Motor neuron (in vitro differentiated cells): ENCODE results near the gene ZNF628. TPM values are rescaled to one million over a fixed set of nuclear protein-coding genes. Genes with fewer than 3 reads are reported as not detected.

Experiments used
- ATAC-seq, 8 experiments: fragments of 200-7000 bp; cut with Tn5 transposase; replicated peaks in 6 of 8; 2 replicates each; pipeline ENCODE4 v1.8.0; 2021; ENCODE audit warnings: mild to moderate bottlenecking in 8 of 8, moderate library complexity in 8 of 8
- H3K27ac ChIP-seq, 2 donors: fragments of 250-450 bp; sonication (Bioruptor Pico); 2 replicates each; pipeline ENCODE4 v1.9.0; 2021; ENCODE audit warnings: antibody characterized with exemption in 2 of 2, mild to moderate bottlenecking in 2 of 2, moderate library complexity in 1 of 2
- H3K4me1 ChIP-seq, 2 donors: fragments of 250-450 bp; sonication (Bioruptor Pico); replicated peaks in 1 of 2; 2 replicates each; pipeline ENCODE4 v1.6.1; 2021; ENCODE audit warnings: antibody characterized with exemption in 2 of 2, mild to moderate bottlenecking in 2 of 2, moderate library complexity in 1 of 2
- H3K4me3 ChIP-seq, 5 donors: fragments of 250-450 bp; sonication (Bioruptor Pico); 2 replicates each; pipeline ENCODE4 v1.9.0; 2021; ENCODE audit warnings: antibody characterized with exemption in 5 of 5, mild to moderate bottlenecking in 5 of 5, moderate library complexity in 4 of 5
- WGBS, 10 experiments: fragments of 450-650 bp; shearing (Covaris generic); methylation state at CpG; one replicate each; pipeline ENCODE4 v1.0.0; 2022; 5-methylcytosine and 5-hydroxymethylcytosine counted together
- in situ Hi-C, 9 experiments: fragments of 400-800 bp; cut with MboI; loops; one replicate each; pipeline ENCODE4 v1.15.0; 2021; ENCODE audit warnings: low sequenced_read_pairs in 9 of 9, low pct_unique_long_range_greater_than_20kb in 2 of 9; ENCODE audit not compliant: unreplicated experiment in 9 of 9
- total RNA-seq, 8 experiments: library from RNA; unstranded; fragments of 300-600 nt; gene quantifications; 2 replicates each; pipeline versions ENCODE4 v1.2.3 to v1.2.4, GENCODE V29; 2022

Gene ZNF628
- total RNA-seq, 8 experiments from 2014 or later, result 1.1 to 5.6 (median 3.6) TPM

- WGBS, 10 experiments, result 33 to 93% (median 91%) methylated on average over 1 to 7 of the region's 26 CpGs; no CpG with 5 or more reads in 6 of the 10 experiments
- Histone ChIP-seq H3K4me3 (no peak overlapping the region), H3K27ac (no peak overlapping the region), H3K4me1 (peaks cover 0 to 7% of the 10 kb centered on the region in 2 donors)
- no peak for ATAC-seq
- in situ Hi-C loops, result no loop called here
These were observed 24.0 kb downstream of the ZNF628 start for GRCh38 chr19:55500368-55500952.

GRCh38 chr19:55502197-55502952 is 26.0 kb downstream of the ZNF628 start:
- Histone ChIP-seq H3K27ac (no peak overlapping the region), H3K4me3 (no peak overlapping the region), H3K4me1 (no peaks in the 10 kb centered on the region)
- in situ Hi-C loops, result no loop called here
- 60 to 100% (median 87%) methylated on average over 1 to 6 of the region's 9 CpGs for WGBS, 10 experiments
- ATAC-seq, result no peak

- WGBS, 10 experiments, result 85 to 100% (median 93%) methylated on average over 1 to 17 of the region's 17 CpGs
- in situ Hi-C loops, result no loop called here
- no peaks in the 10 kb centered on the region for H3K4me1 ChIP-seq
- no peak for ATAC-seq
- H3K27ac ChIP-seq, result no peak overlapping the region
- H3K4me3 ChIP-seq, result no peak overlapping the region
These were observed 26.7 kb downstream of the ZNF628 start for GRCh38 chr19:55503157-55503501.

- ATAC-seq, result peak; percentile 96 to 99 (median 98)
- no peaks in the 10 kb centered on the region for H3K4me1 ChIP-seq
- in situ Hi-C loops, result no loop called here
- 0 to 92% (median 17%) methylated on average over 1 to 24 of the region's 64 CpGs; no CpG with 5 or more reads in 1 of the 10 experiments for WGBS, 10 experiments
- peak overlapping the region; percentile 29 to 37 (median 32) for H3K4me3 ChIP-seq
- peak overlapping the region; percentile 47 to 75 for H3K27ac ChIP-seq
These were observed 27.3 kb downstream of the ZNF628 start for GRCh38 chr19:55503502-55504251.

GRCh38 chr19:55504252-55504603 is 27.8 kb downstream of the ZNF628 start:
- in situ Hi-C loops, result no loop called here
- 32 to 100% (median 41%) methylated on average over 1 to 13 of the region's 13 CpGs; no CpG with 5 or more reads in 1 of the 10 experiments for WGBS, 10 experiments
- H3K4me3 ChIP-seq, result peak overlapping the region in 4 of 5 donors; percentile 29 to 37 (median 34)
- ATAC-seq, result no peak
- peak overlapping the region in 1 of 2 donors; percentile 75 for H3K27ac ChIP-seq
- no peaks in the 10 kb centered on the region for H3K4me1 ChIP-seq

- Histone ChIP-seq H3K27ac (no peak overlapping the region), H3K4me1 (no peaks in the 10 kb centered on the region), H3K4me3 (no peak overlapping the region)
- ATAC-seq, result no peak
- 50 to 92% (median 76%) methylated on average over 2 to 11 of the region's 11 CpGs for WGBS, 10 experiments
- in situ Hi-C loops, result no loop called here
These were observed 28.6 kb downstream of the ZNF628 start for GRCh38 chr19:55504981-55505380.

- in situ Hi-C loops, result no loop called here
- Histone ChIP-seq H3K4me3 (no peak overlapping the region), H3K27ac (no peak overlapping the region), H3K4me1 (no peaks in the 10 kb centered on the region)
- 49 to 100% (median 80%) methylated on average over 1 to 6 of the region's 10 CpGs; no CpG with 5 or more reads in 3 of the 10 experiments for WGBS, 10 experiments
- no peak for ATAC-seq
These were observed 31.7 kb downstream of the ZNF628 start for GRCh38 chr19:55508120-55508519.

GRCh38 chr19:55516878-55517620 is 40.6 kb downstream of the ZNF628 start:
- Histone ChIP-seq H3K4me1 (peaks cover 4% of the 10 kb centered on the region in 2 donors), H3K27ac (peak overlapping the region; percentile 32 to 66), H3K4me3 (peak overlapping the region; percentile 18 to 33 (median 28))
- WGBS, 10 experiments, result 0% methylated on average over 3 of the region's 61 CpGs; no CpG with 5 or more reads in 9 of the 10 experiments
- in situ Hi-C loops, result loop anchor here in 3 of 9 experiments (10.0 kb wide), 2 partner anchors 88 to 108 kb away; partner anchors contain the start of genes ZNF784 (in 2 of the 3), ZNF524 (in 1 of the 3) and ZNF865 (in 1 of the 3)
- peak; percentile 95 to 99 (median 98) for ATAC-seq

- WGBS, 10 experiments, result 32 to 100% (median 78%) methylated on average over 2 to 9 of the region's 10 CpGs; no CpG with 5 or more reads in 1 of the 10 experiments
- Histone ChIP-seq H3K27ac (no peak overlapping the region), H3K4me1 (peaks cover 4% of the 10 kb centered on the region in 2 donors), H3K4me3 (no peak overlapping the region)
- peak in 4 of 8 experiments; percentile 9 to 69 (median 38) for ATAC-seq
- in situ Hi-C loops, result loop anchor here in 3 of 9 experiments (10.0 kb wide), 2 partner anchors 85 to 105 kb away; partner anchors contain the start of genes ZNF784 (in 2 of the 3), ZNF524 (in 1 of the 3) and ZNF865 (in 1 of the 3)
These were observed 43.3 kb downstream of the ZNF628 start for GRCh38 chr19:55519451-55520311.

GRCh38 chr19:55520691-55521292 is 44.4 kb downstream of the ZNF628 start:
- ATAC-seq, result no peak
- in situ Hi-C loops, result no loop called here
- 20 to 100% (median 77%) methylated on average over 1 to 7 of the region's 14 CpGs; no CpG with 5 or more reads in 2 of the 10 experiments for WGBS, 10 experiments
- no peak overlapping the region for H3K4me3 ChIP-seq
- H3K4me1 ChIP-seq, result peaks cover 11 to 12% of the 10 kb centered on the region in 2 donors
- no peak overlapping the region for H3K27ac ChIP-seq

- H3K4me3 ChIP-seq, result no peak overlapping the region
- H3K4me1 ChIP-seq, result peaks cover 20 to 27% of the 10 kb centered on the region in 2 donors
- 25 to 100% (median 59%) methylated on average over 1 to 8 of the region's 29 CpGs; no CpG with 5 or more reads in 3 of the 10 experiments for WGBS, 10 experiments
- in situ Hi-C loops, result no loop called here
- peak overlapping the region in 1 of 2 donors; percentile 31 for H3K27ac ChIP-seq
- ATAC-seq, result peak in 1 of 8 experiments; percentile 10
These were observed 49.1 kb downstream of the ZNF628 start for GRCh38 chr19:55525289-55526101.
